ENCODE data around the gene DCAF15. TPM values are rescaled to one million over a fixed set of nuclear protein-coding genes. Genes with fewer than 3 reads are reported as not detected.
A peak's percentile ranks its signal among the peaks of the same experiment; 100 is the strongest.

The DCAF15 gene
- total RNA-seq, 1 donor from 2014 or later: 85.6 TPM

- H3K36me3 Mint-ChIP-seq (ENCODE audit: low read depth): peaks cover 11% of the 10 kb centered on the region
- TF ChIP-seq, protein P1, sequence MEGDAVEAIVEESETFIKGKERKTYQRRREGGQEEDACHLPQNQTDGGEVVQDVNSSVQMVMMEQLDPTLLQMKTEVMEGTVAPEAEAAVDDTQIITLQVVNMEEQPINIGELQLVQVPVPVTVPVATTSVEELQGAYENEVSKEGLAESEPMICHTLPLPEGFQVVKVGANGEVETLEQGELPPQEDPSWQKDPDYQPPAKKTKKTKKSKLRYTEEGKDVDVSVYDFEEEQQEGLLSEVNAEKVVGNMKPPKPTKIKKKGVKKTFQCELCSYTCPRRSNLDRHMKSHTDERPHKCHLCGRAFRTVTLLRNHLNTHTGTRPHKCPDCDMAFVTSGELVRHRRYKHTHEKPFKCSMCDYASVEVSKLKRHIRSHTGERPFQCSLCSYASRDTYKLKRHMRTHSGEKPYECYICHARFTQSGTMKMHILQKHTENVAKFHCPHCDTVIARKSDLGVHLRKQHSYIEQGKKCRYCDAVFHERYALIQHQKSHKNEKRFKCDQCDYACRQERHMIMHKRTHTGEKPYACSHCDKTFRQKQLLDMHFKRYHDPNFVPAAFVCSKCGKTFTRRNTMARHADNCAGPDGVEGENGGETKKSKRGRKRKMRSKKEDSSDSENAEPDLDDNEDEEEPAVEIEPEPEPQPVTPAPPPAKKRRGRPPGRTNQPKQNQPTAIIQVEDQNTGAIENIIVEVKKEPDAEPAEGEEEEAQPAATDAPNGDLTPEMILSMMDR (conservative IDR thresholded peaks at IDR 0.05): no peak
- no peak overlapping the region for H3K4me3 Mint-ChIP-seq
- no peaks in the 10 kb centered on the region for H3K27me3 Mint-ChIP-seq (ENCODE audit: low read depth)
- H3K4me1 Mint-ChIP-seq: no peaks in the 10 kb centered on the region
- peaks cover 5% of the 10 kb centered on the region for H3K9me3 Mint-ChIP-seq
- no peak for DNase-seq (ENCODE audit: low read depth, low spot score)
- H3K27ac Mint-ChIP-seq (ENCODE audit: unreplicated experiment): peak overlapping the region; percentile 27
Measured at GRCh38 chr19:13995017-13995728, 42.9 kb downstream of the DCAF15 start.

GRCh38 chr19:13995878-13996765, 43.8 kb downstream of the DCAF15 start:
- DNase-seq (ENCODE audit: low read depth, low spot score): no peak
- peaks cover 11% of the 10 kb centered on the region for H3K36me3 Mint-ChIP-seq (ENCODE audit: low read depth)
- TF ChIP-seq, protein P1 (conservative IDR thresholded peaks at IDR 0.05): no peak

DNA sequence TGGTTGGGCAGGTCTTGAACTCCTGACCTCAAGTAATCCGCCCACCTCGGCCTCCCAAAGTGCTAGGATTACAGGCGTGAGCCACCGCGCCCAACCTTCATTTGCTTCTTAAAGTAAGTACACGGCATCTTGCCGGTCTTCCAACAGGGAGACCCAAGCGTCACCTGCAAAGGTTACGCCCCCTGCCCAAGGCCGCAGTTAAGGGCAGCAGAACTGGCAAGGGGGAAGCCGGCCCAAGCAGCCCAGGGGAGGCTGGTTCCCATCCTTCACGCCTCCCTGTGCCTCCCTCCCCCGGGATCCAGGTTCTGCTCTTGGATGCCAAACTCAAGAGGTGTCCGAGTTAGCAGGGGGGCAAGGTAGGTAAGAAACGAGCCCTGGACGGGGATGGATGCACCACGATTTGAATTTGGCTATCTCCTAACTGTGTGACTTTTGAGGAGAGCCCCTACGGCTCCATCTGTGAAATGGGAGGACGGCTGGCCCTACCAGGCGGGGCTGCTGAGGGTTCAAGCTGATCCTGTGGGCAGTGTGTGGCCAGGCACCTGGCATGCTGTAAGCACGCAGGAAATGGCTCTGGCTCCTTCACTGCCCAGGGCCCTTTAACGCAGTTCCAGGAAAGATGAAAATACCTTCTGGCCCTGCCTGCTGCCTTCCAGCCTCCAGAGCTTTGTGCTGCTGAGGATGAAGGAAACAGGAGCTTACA, 44.8 kb downstream of the DCAF15 start:
- H3K36me3 Mint-ChIP-seq (ENCODE audit: low read depth): peaks cover 11% of the 10 kb centered on the region
- peaks cover 5% of the 10 kb centered on the region for H3K9me3 Mint-ChIP-seq
- no peak overlapping the region for H3K27ac Mint-ChIP-seq (ENCODE audit: unreplicated experiment)
- DNase-seq (ENCODE audit: low read depth, low spot score): no peak
- H3K4me1 Mint-ChIP-seq: no peaks in the 10 kb centered on the region
- H3K4me3 Mint-ChIP-seq: no peak overlapping the region
- H3K27me3 Mint-ChIP-seq (ENCODE audit: low read depth): no peaks in the 10 kb centered on the region
- TF ChIP-seq, protein P1 (conservative IDR thresholded peaks at IDR 0.05): no peak

More at GRCh38 chr19:13995878-13996765, 43.8 kb downstream of the DCAF15 start:
- H3K9me3 Mint-ChIP-seq: peaks cover 5% of the 10 kb centered on the region
- no peak overlapping the region for H3K27ac Mint-ChIP-seq (ENCODE audit: unreplicated experiment)
- H3K27me3 Mint-ChIP-seq (ENCODE audit: low read depth): no peaks in the 10 kb centered on the region
- no peak overlapping the region for H3K4me3 Mint-ChIP-seq
- H3K4me1 Mint-ChIP-seq: no peaks in the 10 kb centered on the region

GRCh38 chr19:13997631-13997962, 45.3 kb downstream of the DCAF15 start:
- peaks cover 11% of the 10 kb centered on the region for H3K36me3 Mint-ChIP-seq (ENCODE audit: low read depth)
- no peak overlapping the region for H3K4me3 Mint-ChIP-seq
- H3K27ac Mint-ChIP-seq (ENCODE audit: unreplicated experiment): no peak overlapping the region
- H3K4me1 Mint-ChIP-seq: no peaks in the 10 kb centered on the region
- TF ChIP-seq, protein P1 (conservative IDR thresholded peaks at IDR 0.05): no peak
- H3K9me3 Mint-ChIP-seq: peaks cover 5% of the 10 kb centered on the region
- H3K27me3 Mint-ChIP-seq (ENCODE audit: low read depth): no peaks in the 10 kb centered on the region
- DNase-seq (ENCODE audit: low read depth, low spot score): no peak

GRCh38 chr19:13998426-13998825, 46.1 kb downstream of the DCAF15 start:
- Mint-ChIP-seq H3K36me3 (ENCODE audit: low read depth) (peaks cover 11% of the 10 kb centered on the region), H3K4me3 (no peak overlapping the region), H3K9me3 (peaks cover 5% of the 10 kb centered on the region), H3K27ac (ENCODE audit: unreplicated experiment) (no peak overlapping the region), H3K27me3 (ENCODE audit: low read depth) (no peaks in the 10 kb centered on the region), H3K4me1 (no peaks in the 10 kb centered on the region)
- DNase-seq (ENCODE audit: low read depth, low spot score): no peak
- TF ChIP-seq, protein P1 (conservative IDR thresholded peaks at IDR 0.05): no peak
